ENCODE data around the gene VPS39. TPM values are rescaled to one million over a fixed set of nuclear protein-coding genes. Genes with fewer than 3 reads are reported as not detected.

The VPS39 gene
- total and polyA plus RNA-seq, 2 of the 13 experiments (the other 11 are each of a cell fraction or from before 2014, with no cell fraction given): 22.9 to 32.0 TPM

- TF ChIP-seq, protein P1, sequence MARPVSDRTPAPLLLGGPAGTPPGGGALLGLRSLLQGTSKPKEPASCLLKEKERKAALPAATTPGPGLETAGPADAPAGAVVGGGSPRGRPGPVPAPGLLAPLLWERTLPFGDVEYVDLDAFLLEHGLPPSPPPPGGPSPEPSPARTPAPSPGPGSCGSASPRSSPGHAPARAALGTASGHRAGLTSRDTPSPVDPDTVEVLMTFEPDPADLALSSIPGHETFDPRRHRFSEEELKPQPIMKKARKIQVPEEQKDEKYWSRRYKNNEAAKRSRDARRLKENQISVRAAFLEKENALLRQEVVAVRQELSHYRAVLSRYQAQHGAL (CRISPR knock-in tag; IDR thresholded peaks at IDR 0.05; ENCODE audit: not compliant biosample characterization): no peak
- TF ChIP-seq ERF (CRISPR knock-in tag; IDR thresholded peaks at IDR 0.05): peak; percentile 55; the same call in 1 of the 2 replicates
- TF ChIP-seq PBX3 (CRISPR knock-in tag; IDR thresholded peaks at IDR 0.05; ENCODE audit: borderline replicate concordance): no peak
- TF ChIP-seq SRSF1 (optimal IDR thresholded peaks at IDR 0.05; ENCODE audit: low read depth, low read length): peak; percentile 49
- TF ChIP-seq SRY (CRISPR knock-in tag; IDR thresholded peaks at IDR 0.05): peak; percentile 82; the same call in 1 of the 2 replicates
- TF ChIP-seq ZBTB39 (CRISPR knock-in tag; IDR thresholded peaks at IDR 0.05): no peak
- TF ChIP-seq CHD4 (IDR thresholded peaks at IDR 0.05; ENCODE audit: borderline replicate concordance, low read length): no peak
- TF ChIP-seq FOSL2 (CRISPR knock-in tag; IDR thresholded peaks at IDR 0.05): 0 out of 2 replicates have a peak, but pooled peaks have one; percentile 27
- TF ChIP-seq ELF4 (CRISPR knock-in tag; IDR thresholded peaks at IDR 0.05; ENCODE audit: borderline replicate concordance): 0 out of 2 replicates have a peak, but pooled peaks have one; percentile 65
- TF ChIP-seq MXD1 (CRISPR knock-in tag; IDR thresholded peaks at IDR 0.05): peak; percentile 88
- peak; percentile 90; the same call in 1 of the 2 replicates for TF ChIP-seq ZNF891 (CRISPR knock-in tag; IDR thresholded peaks at IDR 0.05)
- no peak for TF ChIP-seq FIP1L1 (IDR thresholded peaks at IDR 0.05; ENCODE audit: borderline replicate concordance, insufficient read depth, low read depth, low read length)
- TF ChIP-seq DRAP1 (CRISPR knock-in tag; IDR thresholded peaks at IDR 0.05): peak; percentile 59; the same call in 1 of the 2 replicates
- TF ChIP-seq ZNF782 (CRISPR knock-in tag; IDR thresholded peaks at IDR 0.05; ENCODE audit: borderline replicate concordance): peak; percentile 85; the same call in 1 of the 2 replicates
- peak; percentile 50; the same call in 1 of the 2 replicates for TF ChIP-seq GATAD2A (CRISPR knock-in tag; IDR thresholded peaks at IDR 0.05)
- TF ChIP-seq, protein P2, sequence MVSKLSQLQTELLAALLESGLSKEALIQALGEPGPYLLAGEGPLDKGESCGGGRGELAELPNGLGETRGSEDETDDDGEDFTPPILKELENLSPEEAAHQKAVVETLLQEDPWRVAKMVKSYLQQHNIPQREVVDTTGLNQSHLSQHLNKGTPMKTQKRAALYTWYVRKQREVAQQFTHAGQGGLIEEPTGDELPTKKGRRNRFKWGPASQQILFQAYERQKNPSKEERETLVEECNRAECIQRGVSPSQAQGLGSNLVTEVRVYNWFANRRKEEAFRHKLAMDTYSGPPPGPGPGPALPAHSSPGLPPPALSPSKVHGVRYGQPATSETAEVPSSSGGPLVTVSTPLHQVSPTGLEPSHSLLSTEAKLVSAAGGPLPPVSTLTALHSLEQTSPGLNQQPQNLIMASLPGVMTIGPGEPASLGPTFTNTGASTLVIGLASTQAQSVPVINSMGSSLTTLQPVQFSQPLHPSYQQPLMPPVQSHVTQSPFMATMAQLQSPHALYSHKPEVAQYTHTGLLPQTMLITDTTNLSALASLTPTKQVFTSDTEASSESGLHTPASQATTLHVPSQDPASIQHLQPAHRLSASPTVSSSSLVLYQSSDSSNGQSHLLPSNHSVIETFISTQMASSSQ (IDR thresholded peaks at IDR 0.05; ENCODE audit: low read depth): no peak
- TF ChIP-seq, protein P2 (CRISPR knock-in tag; IDR thresholded peaks at IDR 0.05; ENCODE audit: borderline replicate concordance): peak; percentile 68; the same call in 1 of the 2 replicates
- peak; percentile 94 for TF ChIP-seq ZNF501 (CRISPR knock-in tag; IDR thresholded peaks at IDR 0.05)
Observed at GRCh38 chr15:42207674-42208579, at the start of gene VPS39 (continued).

All from HepG2 (cell line).